ENCODE measurements around the gene TOM1L2.

TOM1L2 gene

DNA sequence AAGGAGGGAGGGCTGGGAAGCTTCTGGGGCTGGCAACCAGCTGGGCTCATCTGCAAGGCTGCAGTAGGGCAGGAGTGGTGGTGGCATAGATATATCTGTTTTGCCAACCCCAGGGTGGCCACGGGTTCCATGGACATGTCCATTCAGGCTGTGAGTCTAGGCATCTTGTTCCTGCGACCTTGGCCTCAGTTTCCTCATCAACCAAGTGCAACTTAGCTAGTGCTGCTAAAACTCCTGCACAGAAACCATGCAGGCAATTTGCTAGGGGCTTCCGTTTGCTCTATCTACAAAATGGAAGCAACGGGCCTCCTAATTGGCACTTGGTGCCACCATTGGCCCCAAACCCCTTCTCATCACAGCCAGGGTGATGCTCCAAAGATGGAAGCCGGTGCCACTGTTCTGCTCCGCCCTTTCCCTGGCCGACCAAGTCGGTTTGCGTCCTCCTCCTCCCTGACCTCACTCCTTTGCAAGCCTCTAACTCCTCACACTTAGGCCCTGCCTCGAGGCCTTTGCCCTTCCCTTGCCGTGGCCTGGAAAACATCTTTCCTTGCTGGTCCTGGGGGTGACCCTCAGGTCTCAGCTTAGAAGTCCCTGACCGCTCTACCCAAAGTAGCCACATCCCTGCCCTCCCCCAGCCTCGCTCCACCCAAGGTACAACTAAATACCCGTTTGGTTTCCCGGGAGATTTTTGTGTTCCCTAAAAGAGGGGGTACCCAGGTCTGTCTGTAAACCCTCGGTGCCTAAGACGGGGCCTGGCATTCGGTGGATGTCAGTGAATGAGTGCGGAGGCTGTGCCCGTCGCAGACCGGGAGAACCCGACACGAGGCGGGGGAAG, 136.6 kb downstream of the TOM1L2 start:
- no peak for DNase-seq (ENCODE audit: low spot score)

DNA sequence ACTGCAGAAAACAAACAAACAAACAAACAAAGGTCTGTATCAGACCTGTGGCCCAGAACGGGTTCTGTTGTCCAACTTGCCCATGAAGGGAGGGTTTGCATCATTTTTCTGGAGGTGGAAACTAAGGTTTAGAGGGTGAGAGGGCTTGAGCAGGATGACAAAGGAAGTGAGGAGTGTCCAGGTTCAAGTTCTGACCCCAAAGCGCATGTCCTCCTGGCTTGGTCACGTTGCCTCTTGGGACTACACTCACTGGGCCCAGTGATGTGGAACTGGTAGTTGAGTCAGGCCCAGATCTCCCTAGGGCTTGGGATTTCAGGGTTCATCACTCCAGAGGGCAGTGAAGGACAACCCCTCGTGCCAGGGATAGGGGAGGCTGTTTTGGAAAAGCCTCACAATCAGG, 137.2 kb downstream of the TOM1L2 start:
- DNase-seq (ENCODE audit: low spot score) = no peak

DNA sequence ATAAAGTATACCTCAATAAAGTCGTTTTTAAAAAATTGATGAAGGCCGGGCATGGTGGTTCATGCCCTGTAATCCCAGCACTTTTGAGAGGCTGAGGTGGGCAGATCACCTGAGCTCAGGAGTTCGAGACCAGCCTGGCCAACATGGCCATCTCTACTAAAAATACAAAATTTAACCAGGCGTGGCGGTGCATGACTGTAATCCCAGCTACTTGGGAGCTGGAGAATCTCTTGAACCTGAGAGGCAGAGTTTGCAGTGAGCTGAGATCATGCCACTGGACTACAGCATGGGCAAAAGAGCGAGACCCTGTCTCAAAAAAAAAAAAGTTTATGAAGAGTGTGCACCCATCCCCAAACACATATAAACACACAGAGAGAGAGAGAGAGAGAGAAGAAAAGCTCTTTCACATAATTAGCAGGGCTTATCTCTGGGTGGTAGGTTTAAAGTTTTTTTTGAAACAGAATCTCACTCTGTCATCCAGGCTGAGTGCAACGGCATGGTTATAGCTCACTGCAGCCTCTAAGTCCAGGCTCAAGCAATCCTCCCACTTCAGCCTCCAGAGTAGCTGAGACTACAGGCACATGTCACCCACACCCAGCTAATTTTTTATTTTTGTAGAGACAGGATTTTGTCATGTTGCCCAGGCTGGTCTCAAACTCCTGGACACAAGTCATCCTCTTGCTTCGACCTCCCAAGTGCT, 138.4 kb downstream of the TOM1L2 start:
- DNase-seq (ENCODE audit: low spot score) = no peak

DNA sequence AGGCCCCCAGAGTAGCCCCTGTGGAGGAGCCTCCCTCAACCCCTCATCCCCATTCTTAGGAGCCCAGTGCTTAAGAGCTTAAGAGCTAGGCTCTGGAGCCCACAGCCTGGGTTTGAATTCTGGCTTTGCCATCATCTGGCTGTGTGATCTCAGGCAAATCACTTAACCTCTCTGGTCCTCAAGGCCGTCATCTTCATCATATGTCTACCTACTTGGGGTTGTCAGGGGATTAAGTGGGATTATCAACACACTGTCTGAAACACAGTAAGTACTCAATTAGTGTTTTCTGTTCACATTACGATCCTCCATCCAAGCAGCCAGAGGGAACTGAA, 140.2 kb downstream of the TOM1L2 start:
- DNase-seq (ENCODE audit: low spot score) = no peak

DNA sequence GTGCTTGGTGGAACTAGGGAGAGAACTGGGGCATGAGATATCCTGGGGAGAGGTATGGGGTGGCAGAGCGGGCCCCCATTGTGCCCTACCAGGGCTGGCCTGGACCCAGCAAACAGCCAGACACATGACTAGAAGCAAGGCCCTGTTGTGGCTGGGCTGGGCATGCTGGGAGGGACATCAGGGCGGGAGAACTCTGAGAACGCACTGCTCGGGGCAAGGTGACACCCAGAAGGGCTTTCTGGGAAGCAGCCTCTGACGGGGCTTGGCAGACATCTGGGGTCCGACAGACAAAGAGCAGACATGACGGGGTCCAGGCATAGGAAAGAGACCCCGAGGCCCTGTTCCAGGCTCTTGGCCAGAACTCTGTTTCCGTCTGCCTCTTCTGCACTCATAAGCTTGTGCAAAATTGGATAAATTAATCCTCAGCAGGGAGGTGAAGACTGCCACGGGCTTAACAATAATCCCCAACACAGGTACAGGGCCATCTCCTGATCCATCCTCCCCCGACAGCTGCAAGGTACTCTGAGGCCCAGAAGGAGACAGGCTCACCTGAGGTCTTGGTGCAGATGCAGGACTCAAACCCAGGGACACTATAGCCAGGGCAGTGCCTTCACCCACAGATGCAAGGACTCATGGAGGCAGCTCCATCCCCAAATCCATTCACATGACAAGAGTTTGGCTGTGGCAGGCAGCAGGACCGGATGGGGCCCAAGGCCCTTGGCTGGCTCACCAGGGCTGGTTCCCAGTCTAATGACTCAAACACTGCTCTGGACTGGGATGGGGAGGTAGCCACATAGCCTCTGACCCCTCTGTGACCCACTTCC, 140.8 kb downstream of the TOM1L2 start:
- DNase-seq (ENCODE audit: low spot score) = no peak

DNA sequence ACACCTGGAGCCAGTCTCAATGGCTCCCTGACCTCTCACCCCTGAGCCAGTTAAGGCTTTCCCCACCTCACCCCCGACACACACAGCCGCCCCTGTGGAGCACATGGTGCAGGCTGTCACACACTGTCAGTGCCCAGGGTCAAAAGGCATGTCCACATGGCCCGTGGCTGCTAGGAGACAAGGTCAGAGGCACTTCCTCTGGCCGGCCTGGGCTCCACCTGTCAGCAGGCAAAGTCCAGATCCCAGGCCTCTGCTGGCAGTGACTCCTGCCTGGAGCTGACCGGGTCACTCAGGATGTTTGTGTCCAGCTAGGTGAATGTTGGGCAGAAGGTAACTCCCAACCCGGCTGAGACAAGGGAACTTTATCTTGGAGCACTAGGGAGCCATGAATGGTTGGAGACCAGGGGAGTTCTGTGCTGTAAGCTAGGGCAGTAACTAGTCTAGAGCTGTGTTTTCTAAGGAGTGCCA, 141.4 kb downstream of the TOM1L2 start:
- DNase-seq (ENCODE audit: low spot score) = no peak

DNA sequence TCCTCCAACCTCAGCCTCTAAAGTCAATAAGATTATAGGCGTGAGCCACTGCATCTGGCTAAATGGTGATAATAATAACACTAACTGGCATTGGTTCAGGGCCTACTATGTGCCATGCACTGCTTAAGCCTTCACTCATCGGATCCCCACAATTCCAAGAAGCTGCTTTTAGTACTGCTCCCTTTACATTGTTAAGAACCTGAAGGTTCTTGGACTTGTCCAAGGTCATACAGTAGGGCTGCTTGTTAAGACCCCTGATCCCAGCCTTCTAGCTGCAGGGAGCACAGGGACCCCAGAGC, 142.0 kb downstream of the TOM1L2 start:
- no peak for DNase-seq (ENCODE audit: low spot score)

DNA sequence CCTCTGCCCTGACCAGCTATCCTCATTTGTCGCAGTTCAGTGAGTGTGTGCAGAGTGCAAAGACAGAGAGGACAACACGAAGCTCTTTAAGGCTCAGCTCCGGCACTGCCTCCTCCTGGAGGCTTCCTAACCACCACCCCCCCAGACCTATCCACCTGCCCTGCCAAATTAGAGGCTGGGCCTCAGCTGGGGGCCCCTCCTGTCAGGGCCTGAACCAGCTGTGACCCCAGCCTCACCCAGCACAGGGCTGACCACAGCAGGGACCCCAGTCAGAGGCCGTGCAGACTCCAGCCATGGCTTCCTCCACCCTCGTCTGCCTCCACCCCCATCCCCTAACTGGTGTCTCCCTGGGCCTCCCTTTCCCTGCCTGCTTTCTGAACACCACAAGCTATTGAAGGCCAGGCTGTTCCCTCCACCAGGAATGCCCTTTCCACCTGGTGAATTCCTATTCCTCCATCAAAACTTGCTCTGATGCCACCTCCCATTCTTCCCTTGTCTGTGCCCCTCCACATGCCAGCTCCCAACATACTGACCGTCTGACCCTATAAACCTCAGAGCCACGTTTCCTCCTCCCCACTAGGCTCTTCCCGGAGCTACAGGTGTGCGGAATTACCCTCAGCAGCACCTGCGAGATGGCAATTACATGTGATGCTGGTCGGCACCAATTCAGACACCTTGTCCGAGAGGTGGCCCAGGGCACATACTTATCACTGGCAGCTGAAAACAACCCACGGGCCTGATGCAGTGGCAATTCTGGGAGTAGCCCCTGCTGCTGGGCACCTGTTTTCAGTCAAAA, 144.2 kb downstream of the TOM1L2 start:
- no peak for DNase-seq (ENCODE audit: low spot score)

DNA sequence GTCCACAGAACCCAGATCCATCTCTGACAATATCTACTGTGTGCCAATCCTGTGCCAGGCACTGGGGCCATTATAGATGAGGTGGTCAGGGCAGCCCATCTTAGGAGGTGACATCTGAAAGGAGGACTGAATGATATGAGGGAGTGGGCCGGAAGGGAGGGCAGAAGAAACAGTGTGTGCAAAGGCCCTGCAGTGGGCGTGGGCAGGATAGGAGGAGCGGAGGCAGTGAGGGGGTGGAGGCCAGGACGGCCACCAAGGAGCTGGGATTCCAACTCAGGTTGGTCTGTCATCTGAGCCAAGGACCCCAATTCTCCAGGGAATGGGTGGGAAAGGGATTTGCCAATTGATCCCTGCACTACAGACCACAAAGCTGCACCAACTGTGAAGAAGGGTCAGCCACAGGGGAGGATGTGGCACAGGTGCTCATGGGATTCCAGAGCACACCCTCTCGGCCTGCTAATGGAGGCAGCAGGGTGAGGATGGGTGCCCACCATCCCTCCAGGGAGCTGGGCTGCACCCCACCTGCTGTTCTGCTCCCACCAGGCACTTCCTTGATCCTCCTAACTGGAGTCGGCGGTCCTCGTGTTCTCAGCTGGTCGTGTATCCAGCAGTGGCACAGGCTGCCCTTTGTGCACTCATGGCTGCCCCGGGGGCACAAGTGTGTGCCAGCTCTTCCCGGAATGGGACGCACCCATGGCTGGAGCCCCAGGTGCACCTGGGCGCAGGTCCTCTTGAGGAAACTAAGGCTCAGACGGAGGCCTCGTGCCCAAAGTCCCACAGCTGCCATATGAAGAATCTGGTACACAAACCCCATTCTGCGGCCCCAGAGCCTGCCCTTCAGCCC, 145.0 kb downstream of the TOM1L2 start:
- DNase-seq (ENCODE audit: low spot score) = no peak

DNA sequence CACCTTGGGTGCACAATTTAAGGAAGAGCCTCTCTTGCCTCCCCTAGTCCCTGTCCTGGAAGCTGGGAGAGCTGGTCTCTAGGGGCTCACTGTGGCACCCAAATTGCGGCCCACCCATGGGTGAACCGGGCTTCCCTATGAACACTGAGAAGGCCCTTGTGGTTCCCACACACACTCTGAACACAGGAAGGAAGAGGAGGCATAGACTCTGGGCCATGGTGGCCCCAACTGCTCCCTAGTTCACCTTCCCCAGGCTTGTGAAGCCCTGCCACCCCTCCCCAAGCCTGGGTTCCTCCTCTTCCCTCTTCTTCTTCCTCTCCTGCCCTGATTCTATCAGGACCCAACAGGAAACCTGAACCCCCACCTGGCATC, 145.9 kb downstream of the TOM1L2 start:
- DNase-seq (ENCODE audit: low spot score) = no peak

DNA sequence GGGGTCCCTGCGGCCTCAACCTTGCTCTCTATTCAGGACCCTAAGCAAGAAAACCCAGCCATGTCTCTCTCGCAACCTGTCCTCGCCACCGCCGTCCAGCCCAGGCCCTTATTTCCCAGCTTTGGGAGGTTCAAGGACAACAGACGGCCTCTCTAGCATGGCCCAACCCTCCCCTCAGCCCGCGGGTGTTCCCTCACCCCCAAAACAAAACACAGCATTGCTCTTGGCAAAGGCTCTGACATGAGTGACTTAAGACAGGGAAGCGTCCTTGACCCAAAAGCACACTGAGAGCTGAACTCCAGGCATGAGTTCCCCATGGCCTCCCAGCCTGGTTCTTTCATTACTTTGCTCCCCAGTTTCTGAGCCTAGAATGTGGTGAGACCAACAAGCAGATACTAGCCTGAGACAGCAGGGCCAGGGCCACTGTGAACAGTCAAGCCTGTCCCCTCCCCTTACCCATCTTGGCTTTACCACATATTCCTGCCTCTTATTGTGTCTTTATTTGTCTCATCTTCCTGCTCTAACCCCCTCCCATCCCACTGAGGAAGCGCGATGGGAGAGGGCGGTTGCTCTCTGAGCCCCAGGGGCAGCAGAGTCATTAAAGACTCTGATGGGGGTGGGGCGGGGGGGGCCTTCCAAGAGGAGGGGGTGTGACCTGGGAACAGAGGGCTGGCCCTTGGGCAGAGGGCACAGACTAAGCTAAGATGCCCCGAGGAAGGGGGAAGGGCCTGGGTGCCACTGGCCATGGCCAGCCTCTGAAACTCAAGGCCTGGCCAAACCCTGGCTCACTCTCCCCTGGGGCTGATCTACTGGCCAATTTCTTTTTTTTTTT, 147.2 kb downstream of the TOM1L2 start:
- no peak for DNase-seq (ENCODE audit: low spot score)

DNA sequence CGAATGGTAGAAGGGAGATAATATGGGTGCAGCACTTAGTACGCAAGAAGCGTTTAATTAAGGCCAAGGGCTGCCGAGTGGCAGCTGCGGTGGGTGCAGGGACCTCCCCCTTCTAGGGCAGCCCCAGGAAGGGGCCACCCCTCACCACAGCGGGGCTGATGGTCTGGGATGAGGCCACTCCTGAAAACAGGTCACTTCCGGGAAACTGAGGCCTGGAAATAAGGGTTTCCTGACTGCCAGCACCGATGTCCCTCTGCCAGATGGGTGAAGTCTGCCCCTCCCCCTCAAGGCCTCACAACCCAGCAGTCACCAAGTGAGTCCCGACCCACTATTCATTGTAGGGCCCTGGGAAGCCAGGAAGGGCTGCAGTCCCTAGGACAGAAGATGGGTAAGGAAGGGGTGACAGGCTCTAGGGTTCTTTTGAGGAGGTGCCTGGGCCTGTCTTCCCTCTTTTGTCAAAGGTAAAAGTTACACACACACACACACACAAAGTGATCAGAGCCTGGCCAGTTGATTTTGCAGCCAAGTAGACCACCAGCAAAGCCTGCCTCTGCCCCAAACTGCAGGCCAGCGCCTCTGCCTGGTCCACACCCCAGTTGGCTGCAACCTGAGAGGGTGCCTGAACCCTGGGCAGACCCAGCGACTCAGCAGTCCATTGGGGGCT, 147.9 kb downstream of the TOM1L2 start:
- no peak for DNase-seq (ENCODE audit: low spot score)

DNA sequence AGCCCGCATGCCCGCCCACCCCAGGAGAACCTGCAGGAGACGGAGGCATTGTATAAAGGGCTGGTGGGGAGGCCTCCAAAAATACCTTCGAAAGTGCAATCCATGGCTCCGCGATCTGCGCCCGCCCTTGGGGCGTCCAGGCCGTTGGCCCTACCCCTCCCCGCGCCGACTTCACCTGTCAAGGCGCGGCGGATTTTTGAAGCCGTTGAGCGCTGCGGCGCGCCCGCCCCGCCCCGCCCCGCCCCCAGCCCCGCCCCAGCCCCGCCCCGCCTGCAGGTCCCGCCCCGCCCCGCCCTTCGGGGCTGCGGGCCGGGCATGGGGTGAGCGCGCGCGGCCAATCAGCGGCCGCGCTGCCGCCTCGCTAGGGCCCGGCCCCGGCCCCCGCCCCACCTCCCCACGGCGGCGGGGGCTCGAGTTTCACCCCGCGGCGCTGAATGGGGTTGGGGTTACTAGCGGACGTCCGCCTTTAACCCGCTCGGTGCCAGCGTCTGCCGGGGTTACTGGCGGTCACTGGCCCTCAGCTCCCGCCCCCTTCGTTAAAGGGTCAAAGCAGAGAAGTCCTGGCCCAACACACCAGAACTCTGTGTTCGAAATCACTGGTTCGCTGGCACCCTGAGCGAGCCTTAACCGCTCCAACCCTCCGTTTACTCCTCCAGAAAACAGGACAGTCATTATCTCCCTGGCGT, 148.6 kb downstream of the TOM1L2 start:
- DNase-seq (ENCODE audit: low spot score) = peak; percentile 81

DNA sequence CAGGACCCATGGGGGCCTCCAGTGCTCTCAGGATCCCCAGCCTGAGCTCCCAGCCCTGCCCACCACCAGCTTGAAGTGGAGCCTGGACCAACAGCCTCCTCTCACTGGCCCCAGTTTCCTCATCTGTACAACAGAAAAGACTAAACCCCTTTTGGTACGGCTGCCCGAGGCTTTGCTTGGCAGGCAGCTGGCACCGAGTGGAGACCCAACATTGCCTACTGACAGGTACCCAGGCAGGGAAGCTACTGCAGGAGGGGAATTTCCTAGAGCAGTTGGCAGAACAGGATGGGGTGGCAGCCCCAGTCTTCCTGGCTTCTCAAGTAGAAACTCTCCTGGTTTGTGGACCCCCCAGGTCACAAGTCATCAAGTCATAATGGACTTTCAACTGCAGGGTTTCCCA, 149.6 kb downstream of the TOM1L2 start:
- DNase-seq (ENCODE audit: low spot score) = no peak

DNA sequence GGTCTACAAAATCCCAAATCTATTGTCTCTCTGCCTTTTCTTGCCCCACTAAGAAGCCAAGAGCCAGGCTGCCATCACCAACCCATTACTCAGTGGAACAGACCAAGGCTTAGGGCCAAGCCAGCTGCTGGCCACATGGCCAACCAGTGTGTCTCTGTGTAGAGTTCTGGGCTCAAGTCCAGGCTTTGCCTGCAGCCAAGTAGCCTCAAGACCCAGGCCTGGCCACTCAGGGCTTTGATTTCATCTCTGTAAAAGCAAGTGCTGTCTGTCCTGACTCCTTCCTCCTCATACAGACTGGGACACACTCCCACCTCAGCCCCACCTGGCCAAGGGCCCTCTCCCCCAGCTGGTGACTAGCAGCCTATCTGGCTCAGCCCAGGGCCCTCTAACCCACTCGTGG, 150.0 kb downstream of the TOM1L2 start:
- DNase-seq (ENCODE audit: low spot score) = no peak

DNA sequence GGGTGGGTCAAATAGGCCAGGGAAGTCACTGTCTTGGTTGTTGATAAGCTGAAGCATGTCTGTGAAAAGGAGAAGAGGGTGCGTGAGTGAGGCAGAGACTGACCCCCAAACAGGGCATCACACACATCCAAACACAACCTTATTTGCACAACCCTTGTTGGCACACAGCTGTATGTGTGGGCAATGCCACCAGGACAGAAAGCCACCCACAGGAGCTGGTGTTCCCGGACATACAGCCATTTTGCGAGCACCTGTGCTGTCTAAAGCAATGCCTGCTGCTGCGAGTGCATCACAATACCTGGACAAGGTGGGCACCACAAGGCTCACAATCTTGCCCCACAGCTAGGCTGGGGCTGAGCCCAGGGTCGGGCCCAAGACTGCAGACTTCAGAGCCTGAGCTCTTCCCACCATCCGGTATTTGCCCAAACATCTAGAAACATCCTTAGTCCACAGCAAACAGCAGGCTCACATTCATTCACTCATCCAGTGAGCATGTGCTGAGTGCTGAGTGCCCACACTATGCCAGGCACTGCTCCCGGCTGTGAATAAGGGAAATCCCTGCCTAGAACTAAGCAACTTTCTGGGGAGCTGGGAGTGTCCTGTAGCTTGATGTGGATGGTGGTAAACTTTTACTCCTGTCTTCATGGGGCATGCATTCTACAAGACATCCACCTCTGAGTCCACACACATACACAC, 151.6 kb downstream of the TOM1L2 start:
- no peak for DNase-seq (ENCODE audit: low spot score)

DNA sequence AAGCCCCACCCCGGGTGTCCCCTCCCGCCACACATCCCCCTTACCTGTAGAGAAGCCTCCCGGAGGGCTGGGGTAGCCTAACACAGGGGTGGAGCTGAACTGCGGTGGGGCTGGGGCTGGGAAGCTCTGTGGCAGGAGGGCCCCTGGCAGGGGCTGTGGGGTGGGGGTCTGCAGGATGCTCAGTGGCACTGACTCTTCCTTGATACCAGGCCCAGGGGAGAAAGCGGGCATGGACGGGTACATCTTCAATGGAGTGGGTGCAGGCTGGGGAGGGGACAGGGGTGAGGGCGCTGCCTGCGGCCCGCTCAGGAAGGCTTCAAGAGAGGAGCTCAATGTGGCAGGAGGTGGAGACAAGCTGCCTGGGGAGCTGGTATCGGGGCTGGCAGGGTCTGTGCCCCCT, 152.2 kb downstream of the TOM1L2 start:
- DNase-seq (ENCODE audit: low spot score) = no peak

DNA sequence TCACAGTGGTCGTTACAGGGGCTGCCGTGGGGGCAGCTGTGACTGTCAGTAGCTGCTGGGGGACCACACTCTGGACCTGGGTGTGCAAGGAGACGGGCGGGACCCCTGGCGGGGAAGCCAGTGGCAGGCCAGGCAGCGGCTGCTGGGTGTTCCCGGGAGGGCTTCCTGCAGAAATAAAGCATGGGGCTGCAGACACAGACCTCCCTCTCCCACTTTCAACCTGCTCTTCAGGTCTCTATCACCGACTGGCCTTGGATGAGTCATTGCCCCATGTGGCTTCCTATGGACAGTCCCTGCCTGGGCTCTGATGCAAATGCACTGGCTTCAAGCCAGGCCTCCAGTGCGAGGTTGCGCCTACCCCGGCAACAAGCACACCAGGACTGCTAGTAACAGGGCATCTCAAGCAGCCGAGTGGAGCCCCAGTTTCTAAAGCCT, 152.6 kb downstream of the TOM1L2 start:
- DNase-seq (ENCODE audit: low spot score) = peak; percentile 81

DNA sequence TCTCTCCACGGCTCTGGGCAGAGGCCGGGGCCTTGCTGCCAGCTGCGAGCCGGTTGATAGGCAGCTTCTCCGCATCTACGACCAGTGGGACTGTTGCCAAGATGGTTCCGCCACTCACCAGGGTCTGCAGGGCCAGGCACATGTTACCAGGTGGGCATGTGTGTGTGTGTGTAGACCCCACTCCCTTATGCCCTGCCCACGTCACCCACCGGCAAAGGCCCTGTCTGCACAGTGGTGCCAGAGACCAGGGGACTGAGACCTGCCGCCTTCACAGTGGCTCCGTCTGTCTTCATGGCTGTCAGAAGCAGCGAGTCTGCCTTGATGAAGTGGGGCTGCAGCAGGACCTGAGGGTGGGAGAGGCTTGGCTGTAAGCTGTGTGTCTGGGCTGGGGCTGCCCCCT, 153.1 kb downstream of the TOM1L2 start:
- no peak for DNase-seq (ENCODE audit: low spot score)
